PC-3 (cell line): Measurements from ENCODE around the gene KLK14. TPM values are rescaled to one million over a fixed set of nuclear protein-coding genes. Genes with fewer than 3 reads are reported as not detected.

Experiments
- ATAC-seq: fragments of 200-7000 bp; cut with Tn5 transposase; 2 replicates; pipeline ENCODE4 v1.9.1; 2020; ENCODE audit warnings: mild to moderate bottlenecking, moderate library complexity
- BruUV-seq: library from RNA; stranded (reverse); fragments of 400-500 nt; replicated peaks from 2 replicates; lab custom pipeline; 2021; lab: Mats Ljungman, UMichigan
- CTCF ChIA-PET: fragments of 300-600 bp; sonication (Branson Sonifier 250); formaldehyde crosslinking; loops from one replicate; lab custom pipeline; 2022; ENCODE audit warnings: antibody characterized with exemption; lab: Charles Lee
- POLR2A ChIA-PET: fragments of 300-600 bp; sonication (Branson Sonifier 250); formaldehyde crosslinking; loops from one replicate; lab custom pipeline; 2022; ENCODE audit warnings: antibody characterized with exemption; ENCODE audit not compliant: unreplicated experiment; lab: Charles Lee
- DNase-seq: peaks from one replicate; pipeline ENCODE4 v3.0.0-alpha.2; 2015
- H2AFZ ChIP-seq: fragments of 300-600 bp; sonication (generic); 2 replicates; pipeline ENCODE4 v1.6.0; 2016; ENCODE audit warnings: antibody characterized with exemption, low read length
- H3F3A ChIP-seq: fragments of 300-600 bp; sonication (generic); one replicate; pipeline ENCODE4 v1.6.0; 2017; ENCODE audit warnings: antibody characterized with exemption, low read length, control low read depth, mild to moderate bottlenecking; ENCODE audit not compliant: unreplicated experiment
- H3K27ac ChIP-seq: fragments of 300-600 bp; sonication (generic); 2 replicates; pipeline ENCODE4 v1.5.1; 2016; ENCODE audit warnings: mild to moderate bottlenecking, low read length
- H3K27me3 ChIP-seq: fragments of 300-600 bp; sonication (generic); 2 replicates; pipeline ENCODE4 v1.6.1; 2016; ENCODE audit warnings: low read length, mixed read lengths
- H3K36me3 ChIP-seq: fragments of 300-600 bp; sonication (generic); 2 replicates; pipeline ENCODE4 v1.6.1; 2016; ENCODE audit warnings: low read depth, mixed run types, low read length, mixed read lengths
- H3K4me1 ChIP-seq: fragments of 300-600 bp; sonication (generic); 2 replicates; pipeline ENCODE4 v1.5.1; 2016; ENCODE audit warnings: low read length; ENCODE audit not compliant: insufficient read depth
- H3K4me2 ChIP-seq: fragments of 300-600 bp; sonication (generic); 2 replicates; pipeline ENCODE4 v1.6.0; 2016; ENCODE audit warnings: low read length
- H3K4me3 ChIP-seq: fragments of 300-600 bp; sonication (generic); 2 replicates; pipeline ENCODE4 v1.5.1; 2016; ENCODE audit warnings: mild to moderate bottlenecking, low read length, mixed read lengths
- H3K79me2 ChIP-seq: fragments of 300-600 bp; sonication (generic); 2 replicates; pipeline ENCODE4 v1.6.1; 2017; ENCODE audit warnings: low read length, mixed read lengths
- H3K9ac ChIP-seq: fragments of 300-600 bp; sonication (generic); 2 replicates; pipeline ENCODE4 v1.6.0; 2016; ENCODE audit warnings: mild to moderate bottlenecking, low read length
- H3K9me2 ChIP-seq: fragments of 300-600 bp; sonication (generic); replicated peaks from 2 replicates; pipeline ENCODE4 v1.6.1; 2016; ENCODE audit warnings: mixed run types, low read length, mixed read lengths
- H3K9me3 ChIP-seq: fragments of 300-600 bp; sonication (generic); 2 replicates; pipeline ENCODE4 v1.6.1; 2016; ENCODE audit warnings: low read length, mixed read lengths
- H4K20me1 ChIP-seq: fragments of 300-600 bp; sonication (generic); 2 replicates; pipeline ENCODE4 v1.6.1; 2016; ENCODE audit warnings: low read length, mixed read lengths
- CTCF ChIP-seq: fragments of 300-600 bp; sonication (generic); conservative IDR thresholded peaks from 2 replicates; pipeline ENCODE4 v1.5.1; 2017; ENCODE audit warnings: antibody characterized with exemption, low read depth, mild to moderate bottlenecking, low read length
- EZH2 ChIP-seq: fragments of 300-600 bp; sonication (generic); IDR thresholded peaks from one replicate; pipeline ENCODE4 v1.6.1; 2017; ENCODE audit warnings: antibody characterized with exemption, mild to moderate bottlenecking, low read length; ENCODE audit not compliant: unreplicated experiment
- EZH2phosphoT487 ChIP-seq: fragments of 300-600 bp; sonication (generic); IDR thresholded peaks from 2 replicates; pipeline ENCODE4 v1.6.1; 2018; ENCODE audit warnings: mild to moderate bottlenecking, antibody characterized with exemption, low read length, borderline replicate concordance
- intact Hi-C: fragments of 100-400 bp; cut with micrococcal nuclease; formaldehyde crosslinking; loops from 2 replicates; pipeline ENCODE4 v1.9.0; 2023
- total RNA-seq: library from RNA; depleted of rRNA; stranded (reverse); fragments of >200 nt; gene quantifications from 2 replicates; pipeline ENCODE4 v1.2.3, GENCODE V29; 2014; rRNA removed

KLK14 gene
- total RNA-seq, 1 experiment from 2014 or later = not detected

- no peak for TF ChIP-seq EZH2
- CTCF ChIA-PET = no interaction called here
- Histone ChIP-seq H3F3A (no peaks in the 10 kb centered on the region), H3K9me2 (no peaks in the 10 kb centered on the region), H3K36me3 (no peaks in the 10 kb centered on the region), H3K27ac (no peak overlapping the region), H3K9me3 (no peaks in the 10 kb centered on the region), H3K27me3 (peaks cover 3% of the 10 kb centered on the region; the same call in 1 of the 2 replicates), H3K9ac (no peak overlapping the region), H3K4me1 (no peaks in the 10 kb centered on the region), H3K4me3 (no peak overlapping the region), H3K4me2 (no peak overlapping the region), H2AFZ (no peak overlapping the region), H4K20me1 (no peaks in the 10 kb centered on the region), H3K79me2 (no peaks in the 10 kb centered on the region)
- POLR2A ChIA-PET = no interaction called here
- DNase-seq (no peak), ATAC-seq (no peak)
- intact Hi-C loops = no loop called here
- BruUV-seq = no TSS peak
Measured at GRCh38 chr19:51030631-51031030, 52.1 kb downstream of the KLK14 start.

GRCh38 chr19:51029718-51030117, 53.0 kb downstream of the KLK14 start:
- no peaks in the 10 kb centered on the region for H3K36me3 ChIP-seq
- H3K9ac ChIP-seq = no peak overlapping the region
- TF ChIP-seq EZH2phosphoT487 (no peak), EZH2 (no peak), CTCF (no peak)
- no TSS peak for BruUV-seq
- peaks cover 3% of the 10 kb centered on the region; the same call in 1 of the 2 replicates for H3K27me3 ChIP-seq
- H3K4me3 ChIP-seq = no peak overlapping the region
- intact Hi-C loops = no loop called here
- H3K79me2 ChIP-seq = no peaks in the 10 kb centered on the region
- H3K9me3 ChIP-seq = no peaks in the 10 kb centered on the region
- no peaks in the 10 kb centered on the region for H3F3A ChIP-seq
- POLR2A ChIA-PET = no interaction called here
- no peak overlapping the region for H3K27ac ChIP-seq
- no peaks in the 10 kb centered on the region for H3K4me1 ChIP-seq
- H4K20me1 ChIP-seq = no peaks in the 10 kb centered on the region
- no peaks in the 10 kb centered on the region for H3K9me2 ChIP-seq
- CTCF ChIA-PET = no interaction called here
- H3K4me2 ChIP-seq = no peak overlapping the region
- H2AFZ ChIP-seq = no peak overlapping the region
- DNase-seq (no peak), ATAC-seq (no peak)

Other genes with a start within 250 kb of the KLK14 start
- gene KLK15, start 249.3 kb downstream of the KLK14 start, total RNA-seq = 1.3 TPM in 1 of 2 replicates, not detected in the other
- not detected in 2 replicates for gene KLK3, start 228.0 kb downstream of the KLK14 start, total RNA-seq
- gene KLK2, start 209.4 kb downstream of the KLK14 start, total RNA-seq = not detected in 2 replicates
- not detected in 2 replicates for gene KLK4, start 171.5 kb downstream of the KLK14 start, total RNA-seq
- gene KLK5, start 129.8 kb downstream of the KLK14 start, total RNA-seq = 58.5 and 59.0 TPM in 2 replicates
- gene KLK6, start 113.3 kb downstream of the KLK14 start, total RNA-seq = 73.7 and 75.0 TPM in 2 replicates
- gene KLK7, start 99.0 kb downstream of the KLK14 start, total RNA-seq = 0.23 and 3.6 TPM in 2 replicates
- gene KLK8, start 81.3 kb downstream of the KLK14 start, total RNA-seq = 2.3 TPM in 1 of 2 replicates, not detected in the other
- gene KLK10, start 63.2 kb downstream of the KLK14 start, total RNA-seq = 1.2 and 2.9 TPM in 2 replicates
- 0.23 TPM in 1 of 2 replicates, not detected in the other for gene KLK11, start 56.3 kb downstream of the KLK14 start, total RNA-seq
- not detected in 2 replicates for gene KLK12, start 47.9 kb downstream of the KLK14 start, total RNA-seq
- not detected in 2 replicates for gene KLK13, start 17.8 kb downstream of the KLK14 start, total RNA-seq
- 29.0 and 40.8 TPM in 2 replicates for gene CTU1, start 25.5 kb upstream of the KLK14 start, total RNA-seq
- gene SIGLEC9, start 42.0 kb upstream of the KLK14 start, total RNA-seq = not detected in 2 replicates
- not detected in 2 replicates for gene SIGLEC7, start 59.4 kb upstream of the KLK14 start, total RNA-seq
- 2.2 and 6.0 TPM in 2 replicates for gene CD33, start 142.2 kb upstream of the KLK14 start, total RNA-seq
- not detected in 2 replicates for gene SIGLECL1, start 168.2 kb upstream of the KLK14 start, total RNA-seq
- gene IGLON5, start 228.8 kb upstream of the KLK14 start, total RNA-seq = not detected in 2 replicates